ENCODE results near the gene F2RL1. TPM values are rescaled to one million over a fixed set of nuclear protein-coding genes. Genes with fewer than 3 reads are reported as not detected.
"Not testable (repeated sequence)": the region's sequence is repeated elsewhere in the genome, so short reads cannot be mapped to it uniquely, and the experiment has no call there.

The F2RL1 gene
- total RNA-seq, 1 donor = 50.9 TPM

DNA sequence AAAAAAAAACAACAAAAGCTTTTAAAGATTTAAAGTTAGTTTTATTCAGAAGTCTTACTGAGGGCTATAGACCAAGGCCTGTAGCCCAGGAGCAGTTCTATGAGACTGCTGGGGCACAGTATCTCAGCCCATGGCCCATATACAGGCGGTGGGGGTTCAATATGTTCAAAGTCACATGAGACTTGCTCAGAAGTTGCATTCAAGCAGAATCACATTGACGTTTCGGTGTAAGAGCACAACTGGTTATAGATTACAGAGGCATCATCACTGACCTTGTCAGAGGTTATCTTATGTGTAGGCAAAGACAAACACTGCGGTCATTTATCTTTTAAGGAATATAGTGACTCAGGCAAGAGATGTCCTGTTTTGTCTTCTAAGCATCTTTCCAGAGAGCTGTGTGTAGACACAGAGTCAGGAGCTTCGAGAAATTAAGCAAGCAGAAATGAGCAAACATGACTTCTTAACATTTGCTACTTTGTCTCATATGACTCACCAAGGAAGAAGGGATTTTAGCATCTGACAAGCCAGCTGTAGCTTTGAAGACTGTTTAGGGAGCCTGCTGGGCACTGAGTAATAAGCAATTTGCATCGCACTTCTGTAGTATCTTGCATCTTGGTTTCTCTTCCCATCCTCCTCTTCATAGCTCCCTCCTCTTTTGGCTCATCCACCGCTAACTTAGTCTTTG is 12.9 kb upstream of the F2RL1 start:
- no peak for DNase-seq (ENCODE audit: low read depth in 2 of 3, low spot score in 2 of 3)

DNA sequence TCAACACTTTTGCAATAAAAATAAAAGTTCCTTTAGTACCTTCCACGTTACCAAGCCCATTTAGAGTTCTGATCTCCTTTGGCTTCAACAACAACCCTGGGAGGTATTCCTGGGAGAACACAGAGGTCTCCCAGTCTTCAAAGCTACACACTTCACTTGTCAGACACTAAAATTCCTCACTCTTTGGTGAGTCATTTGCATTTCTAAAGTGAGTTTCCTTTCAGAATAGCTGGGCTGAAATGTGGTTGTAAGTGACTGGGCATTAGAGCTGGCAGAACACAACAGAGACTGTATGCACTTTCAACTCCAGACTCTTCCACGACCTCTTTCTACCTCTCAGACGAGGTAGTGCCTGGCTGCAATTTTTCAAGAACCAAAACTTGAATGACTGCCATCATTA is 11.5 kb upstream of the F2RL1 start:
- DNase-seq (ENCODE audit: low read depth in 2 of 3, low spot score in 2 of 3) = no peak

DNA sequence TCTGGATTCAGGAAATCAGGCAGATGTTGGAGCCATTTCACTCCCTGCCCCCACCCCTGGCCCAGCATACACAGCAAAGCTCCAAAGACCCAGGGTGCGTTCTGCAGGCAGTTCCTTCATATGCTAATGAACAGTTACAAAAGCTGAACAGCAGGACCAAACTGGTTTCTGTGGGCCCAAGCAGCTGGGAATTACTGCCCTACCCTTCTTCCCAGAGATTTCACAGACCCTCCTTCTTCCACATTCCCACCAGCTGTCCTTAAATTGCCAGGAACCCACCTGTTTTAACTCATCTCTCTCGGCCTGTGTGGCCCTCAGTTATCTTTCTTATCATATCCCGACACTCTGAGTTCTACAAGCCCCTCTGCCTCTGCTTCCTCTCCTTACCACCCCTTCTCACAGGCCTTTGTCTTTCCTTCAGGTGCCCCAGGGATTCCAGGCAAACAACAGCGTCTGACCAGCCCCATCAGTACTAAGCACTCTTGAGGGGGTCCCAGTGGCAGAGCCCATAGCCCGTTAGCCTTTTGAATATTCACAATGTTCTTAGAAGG is 10.6 kb upstream of the F2RL1 start:
- DNase-seq (ENCODE audit: low read depth in 2 of 3, low spot score in 2 of 3) = no peak

DNA sequence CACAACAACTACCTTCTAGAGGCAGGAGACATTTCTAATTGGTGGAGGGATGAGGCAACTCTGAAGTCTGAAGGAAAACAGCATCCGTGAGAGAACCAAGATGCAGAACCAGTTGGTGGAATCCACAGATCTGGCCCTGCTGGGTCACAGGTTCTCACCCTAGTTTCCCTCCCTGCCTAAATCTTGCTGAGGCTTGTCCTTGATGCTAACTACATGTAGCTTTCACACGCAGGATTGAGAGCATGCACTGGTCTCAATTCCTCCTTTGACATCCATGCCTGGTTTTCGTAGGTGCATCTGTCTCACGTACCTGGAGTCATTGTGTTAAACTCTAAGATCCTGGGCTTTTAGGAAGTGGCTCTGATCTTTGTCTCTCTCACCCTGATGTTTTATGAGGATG is 9.7 kb upstream of the F2RL1 start:
- DNase-seq (ENCODE audit: low read depth in 2 of 3, low spot score in 2 of 3) = no peak

DNA sequence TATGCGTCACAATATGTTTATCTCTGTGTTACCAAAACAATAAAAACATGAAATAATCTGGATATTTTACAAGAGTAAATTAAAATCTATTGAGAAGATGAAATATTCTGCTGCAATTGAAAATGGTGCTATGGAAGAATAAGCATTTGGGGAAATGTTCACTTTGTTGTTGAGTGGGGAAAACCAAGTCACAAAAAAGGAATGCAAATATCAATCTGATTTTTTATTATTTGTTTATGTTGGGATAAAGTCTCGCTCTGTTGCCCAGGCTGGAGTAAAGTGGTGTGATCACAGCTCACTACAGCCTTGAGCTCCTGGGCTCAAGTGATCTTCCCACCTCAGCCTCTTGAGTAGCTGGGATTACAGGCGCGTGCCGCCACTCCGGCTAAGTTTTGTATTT is 8.6 kb upstream of the F2RL1 start:
- no peak for DNase-seq (ENCODE audit: low read depth in 2 of 3, low spot score in 2 of 3)

DNA sequence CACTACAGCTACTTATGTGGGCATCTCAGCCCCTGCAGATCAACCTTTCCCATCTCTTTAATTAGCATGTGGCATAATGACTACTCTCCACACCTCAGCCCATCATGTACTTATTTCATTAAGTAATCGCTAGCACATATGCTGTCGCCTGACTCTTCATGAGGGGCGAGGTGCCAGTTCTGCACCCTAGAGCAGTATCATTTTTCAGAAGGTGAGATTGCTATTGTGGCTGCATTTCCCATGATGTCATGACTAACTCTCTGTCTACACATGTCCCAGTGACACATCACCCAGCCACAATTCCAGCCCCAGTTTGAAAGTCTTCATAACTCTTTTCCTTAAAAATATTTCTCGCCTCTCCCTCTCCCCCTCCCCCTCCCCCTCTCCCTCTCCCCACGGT is 7.6 kb upstream of the F2RL1 start:
- no peak for DNase-seq (ENCODE audit: low read depth in 2 of 3, low spot score in 2 of 3)

DNA sequence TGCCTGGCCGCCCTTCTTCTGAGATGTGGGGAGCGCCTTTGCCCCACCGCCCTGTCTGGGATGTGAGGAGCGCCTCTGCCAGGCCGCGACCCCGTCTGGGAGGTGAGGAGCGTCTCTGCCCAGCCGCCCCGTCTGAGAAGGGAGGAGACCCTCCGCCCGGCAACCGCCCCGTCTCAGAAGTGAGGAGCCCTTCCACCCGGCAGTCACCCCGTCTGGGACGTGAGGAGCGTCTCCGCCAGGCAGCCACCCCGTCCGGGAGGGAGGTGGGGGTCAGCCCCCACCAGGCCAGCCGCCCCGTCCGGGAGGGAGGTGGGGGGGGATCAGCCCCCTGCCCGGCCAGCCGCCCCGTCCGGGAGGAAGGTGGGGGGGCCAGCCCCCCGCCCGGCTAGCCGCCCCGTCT is 6.6 kb upstream of the F2RL1 start:
- DNase-seq (ENCODE audit: low read depth in 2 of 3, low spot score in 2 of 3) = not testable (repeated sequence)

DNA sequence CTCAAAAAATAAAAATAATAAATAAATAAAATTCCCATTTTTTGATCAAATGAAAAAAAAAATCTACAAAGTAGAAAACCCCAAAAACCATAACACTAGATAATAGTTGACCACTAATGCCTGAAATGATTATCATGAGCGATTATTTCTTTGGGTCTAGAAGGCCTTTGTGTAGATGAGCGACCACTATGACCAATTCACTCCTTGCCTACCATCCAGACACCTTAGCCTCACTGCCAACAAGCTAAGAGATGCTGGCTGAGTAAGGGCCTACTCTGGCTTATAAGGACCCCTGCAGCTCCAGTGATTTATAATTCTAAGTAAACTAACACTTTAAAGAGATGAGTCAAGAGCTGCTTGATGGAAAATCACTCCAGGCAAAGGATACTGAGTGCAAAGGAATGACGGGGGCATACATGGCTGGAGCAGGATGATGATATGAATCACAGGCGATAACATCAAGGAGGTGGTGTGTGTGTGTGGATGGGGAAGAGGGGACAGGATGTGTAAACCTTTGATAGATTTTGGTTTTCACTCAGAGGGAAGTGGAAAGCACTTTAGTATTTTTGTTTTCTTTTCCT is 4.8 kb upstream of the F2RL1 start:
- no peak for DNase-seq (ENCODE audit: low read depth in 2 of 3, low spot score in 2 of 3)

DNA sequence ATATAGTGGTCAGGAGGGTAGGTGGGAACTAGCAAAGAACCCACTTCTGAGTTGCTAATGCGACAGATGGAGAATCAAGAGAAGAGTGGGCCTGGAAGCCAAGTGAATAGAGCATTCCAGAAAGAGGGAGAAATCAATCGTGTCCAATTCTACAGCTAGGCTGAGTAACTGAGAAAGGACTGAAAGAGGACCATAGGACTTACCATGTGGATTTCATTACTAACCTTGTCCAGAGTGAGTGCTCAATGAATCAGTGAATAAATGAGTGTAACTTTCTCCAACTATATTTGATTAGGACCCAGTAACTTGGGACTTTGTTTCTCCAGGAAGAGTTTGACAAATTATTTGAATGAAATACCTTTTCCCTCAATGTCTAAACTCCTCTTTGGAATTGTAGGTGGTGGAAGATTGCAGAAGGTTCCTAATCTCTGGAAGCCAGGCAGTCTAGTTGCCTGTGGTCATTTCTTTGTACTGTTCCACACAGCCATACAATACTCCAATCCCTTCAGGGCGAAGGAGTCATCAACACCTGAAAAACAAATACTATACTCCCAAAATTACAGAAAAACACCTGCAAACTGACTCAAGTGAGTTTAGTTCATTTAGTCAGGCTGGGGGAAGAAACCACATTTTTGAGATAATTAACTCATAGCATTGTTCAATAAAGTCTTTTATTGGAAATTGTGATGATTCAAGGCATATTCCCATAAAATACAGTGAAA is 2.6 kb upstream of the F2RL1 start:
- no peak for DNase-seq (ENCODE audit: low read depth in 2 of 3, low spot score in 2 of 3)

DNA sequence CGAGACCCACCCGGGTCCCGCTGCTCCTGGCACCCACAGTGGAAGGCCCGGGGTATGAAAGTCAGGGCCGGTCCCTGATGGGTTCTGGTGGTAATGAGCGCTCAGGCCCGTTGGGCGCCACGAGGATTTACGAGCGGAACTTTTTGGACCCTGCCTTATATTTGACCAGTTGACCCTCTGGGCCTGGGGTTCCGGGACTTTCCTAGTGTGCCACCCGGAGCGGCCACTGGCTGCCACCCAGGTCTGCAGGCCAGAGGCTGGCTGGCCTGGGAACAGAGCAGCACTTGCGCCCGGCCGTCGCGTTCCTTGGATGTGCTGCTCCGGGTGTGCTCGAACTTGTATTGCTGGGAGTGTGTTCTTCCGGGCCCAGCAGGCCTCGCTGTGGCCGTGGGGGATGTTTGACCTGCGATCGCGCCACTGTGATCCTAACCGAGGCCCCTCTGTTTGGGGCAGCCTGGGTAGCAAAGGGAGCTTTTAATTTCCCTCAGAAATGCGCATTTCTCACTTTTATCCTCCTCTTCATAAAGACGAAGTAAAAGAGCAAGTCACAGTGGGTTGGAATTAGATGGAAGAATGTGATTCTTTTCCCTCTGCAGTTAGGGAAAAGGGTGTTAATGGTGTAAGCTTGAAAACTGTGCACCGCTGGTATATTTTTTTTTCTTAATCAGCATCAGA is 1.2 kb downstream of the F2RL1 start:
- DNase-seq (ENCODE audit: low read depth in 2 of 3, low spot score in 2 of 3) = no peak

DNA sequence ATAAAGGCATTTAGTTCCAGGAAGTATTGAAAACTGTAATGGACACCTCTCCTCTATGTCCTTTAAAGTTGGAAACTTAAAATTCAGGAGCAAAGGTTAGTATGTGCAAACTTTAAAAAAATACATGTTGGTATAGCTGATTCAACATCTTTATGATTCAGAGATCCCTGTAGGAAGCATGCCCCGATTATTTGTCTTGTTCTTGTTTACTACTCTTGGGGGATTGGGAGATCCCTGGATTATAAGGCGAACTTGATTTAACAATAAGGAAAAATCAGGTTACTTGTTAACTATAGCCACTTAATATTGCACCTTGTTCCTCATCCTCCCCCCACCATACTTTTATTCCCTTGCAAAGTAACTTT is 1.7 kb downstream of the F2RL1 start:
- DNase-seq (ENCODE audit: low read depth in 2 of 3, low spot score in 2 of 3) = no peak

DNA sequence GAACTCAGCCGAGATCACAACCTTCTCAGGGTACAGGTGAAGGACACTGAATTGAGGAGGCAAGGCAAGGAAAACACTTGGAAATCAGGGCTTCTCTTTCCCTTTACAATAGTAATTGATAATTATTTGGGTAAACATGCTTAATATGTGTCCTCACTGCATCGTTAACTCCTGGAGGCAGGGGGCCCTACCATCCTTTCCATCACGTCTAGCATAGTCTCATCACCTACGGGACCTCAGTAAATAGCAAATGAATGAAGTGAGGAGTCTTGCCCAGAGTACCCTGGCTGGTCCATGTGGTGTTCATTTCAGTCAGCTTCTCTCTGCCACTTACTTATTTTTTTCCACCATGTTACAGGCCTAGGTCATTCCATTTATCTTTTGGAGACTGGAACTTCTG is 2.3 kb downstream of the F2RL1 start:
- peak in 1 of 3 donors; percentile 36 for DNase-seq (ENCODE audit: low read depth in 2 of 3, low spot score in 2 of 3)

DNA sequence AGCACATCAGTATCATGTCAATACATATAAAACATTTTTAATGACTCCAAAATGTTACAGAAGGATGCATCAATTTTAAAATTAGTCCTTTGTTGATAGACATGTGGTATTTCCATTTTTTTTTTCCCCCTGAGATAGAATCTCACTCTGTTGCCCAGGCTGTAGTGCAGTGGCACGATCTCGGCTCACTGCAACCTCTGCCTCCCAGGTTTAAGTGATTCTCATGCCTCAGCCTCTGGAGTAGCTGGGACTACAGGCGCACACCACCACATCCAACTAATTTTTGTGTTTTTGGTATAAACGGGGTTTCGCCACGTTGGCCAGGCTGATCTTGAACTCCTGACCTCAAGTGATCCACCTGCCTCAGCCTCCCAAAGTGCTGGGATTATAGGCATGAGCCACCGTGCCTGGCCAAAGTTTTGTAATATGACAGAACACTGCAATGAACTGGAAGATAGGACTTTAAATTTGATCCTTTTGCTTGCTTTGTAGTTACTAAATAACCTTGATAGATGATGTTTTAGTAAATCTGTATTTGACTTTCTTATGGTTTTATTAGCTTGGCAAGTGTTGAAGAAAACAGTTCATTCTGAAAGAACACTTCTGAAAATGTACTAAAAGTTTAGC is 3.4 kb downstream of the F2RL1 start:
- not testable (repeated sequence) for DNase-seq (ENCODE audit: low read depth in 2 of 3, low spot score in 2 of 3)

DNA sequence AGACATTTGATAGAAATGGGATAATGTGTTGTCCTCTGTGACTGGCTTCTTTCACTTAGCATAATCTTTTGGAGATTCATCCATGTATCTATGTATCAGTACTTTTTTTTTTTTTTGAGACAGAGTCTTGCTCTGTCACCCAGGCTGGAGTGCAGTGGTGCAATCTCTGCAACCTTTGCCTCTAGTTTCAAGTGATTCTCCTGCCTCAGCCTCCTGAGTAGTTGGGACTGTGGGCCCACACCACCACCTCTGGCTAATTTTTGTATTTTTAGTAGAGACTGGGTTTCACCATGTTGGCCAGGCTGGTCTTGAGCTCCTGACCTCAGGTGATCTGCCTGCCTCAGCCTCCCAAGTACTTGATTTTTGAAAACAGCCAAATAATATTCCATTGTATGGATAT is 7.6 kb downstream of the F2RL1 start:
- not testable (repeated sequence) for DNase-seq (ENCODE audit: low read depth in 2 of 3, low spot score in 2 of 3)

DNA sequence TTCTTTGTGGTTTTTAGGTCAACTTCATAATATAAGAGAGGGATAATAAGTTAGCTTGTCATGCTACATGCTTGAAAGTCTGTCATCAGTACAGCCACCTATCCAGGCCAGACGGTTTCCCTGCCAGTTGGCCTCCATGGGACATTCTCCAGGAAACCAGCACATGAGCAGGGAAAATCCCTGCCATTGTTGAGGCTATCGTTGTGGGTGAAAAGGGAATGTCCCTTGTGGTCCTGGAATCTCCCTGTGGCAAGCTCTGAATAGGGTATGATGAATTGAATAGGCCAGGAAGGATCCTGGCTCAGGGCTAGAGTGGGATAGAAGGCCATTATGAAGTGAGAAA is 12.3 kb downstream of the F2RL1 start:
- DNase-seq (ENCODE audit: low read depth in 2 of 3, low spot score in 2 of 3) = no peak

DNA sequence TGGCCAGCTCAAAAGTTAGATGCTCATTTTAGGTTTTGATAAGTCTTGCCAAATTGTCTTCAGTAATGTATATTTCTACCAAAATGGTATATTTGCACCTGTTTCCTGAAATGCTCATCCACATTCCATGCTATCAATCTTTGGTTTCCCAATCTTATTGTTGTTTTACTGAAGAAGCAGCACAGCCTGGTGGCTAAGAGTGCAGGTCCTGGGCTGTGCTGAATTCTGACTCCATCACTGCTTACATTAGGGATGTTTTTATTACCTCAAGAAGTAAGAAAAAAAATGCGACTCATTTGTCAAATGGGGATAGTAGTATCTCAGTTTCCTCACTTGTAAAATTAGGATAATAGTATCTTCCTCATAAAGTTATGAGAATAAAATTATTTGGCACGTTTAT is 17.4 kb downstream of the F2RL1 start:
- DNase-seq (ENCODE audit: low read depth in 2 of 3, low spot score in 2 of 3) = no peak

DNA sequence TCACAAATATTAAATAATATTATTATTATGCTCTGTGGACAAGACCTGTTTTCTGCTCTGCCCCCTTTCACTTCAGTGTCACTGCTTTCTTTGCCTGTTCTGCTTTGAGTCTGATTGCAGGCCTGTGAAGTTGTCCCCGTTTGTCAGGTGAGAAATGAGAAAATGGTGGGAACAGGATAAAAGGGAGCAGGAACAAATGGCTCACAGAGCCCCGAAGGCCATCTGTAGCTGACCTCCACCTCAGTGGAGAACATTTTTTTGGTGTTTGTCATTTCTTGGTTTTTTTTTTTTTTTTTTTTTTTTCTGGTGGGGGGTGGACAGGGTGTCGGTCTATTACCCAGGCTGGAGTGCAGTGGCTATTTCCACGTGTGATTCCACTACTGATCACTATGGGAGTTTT is 17.8 kb downstream of the F2RL1 start:
- DNase-seq (ENCODE audit: low read depth in 2 of 3, low spot score in 2 of 3) = no peak

DNA sequence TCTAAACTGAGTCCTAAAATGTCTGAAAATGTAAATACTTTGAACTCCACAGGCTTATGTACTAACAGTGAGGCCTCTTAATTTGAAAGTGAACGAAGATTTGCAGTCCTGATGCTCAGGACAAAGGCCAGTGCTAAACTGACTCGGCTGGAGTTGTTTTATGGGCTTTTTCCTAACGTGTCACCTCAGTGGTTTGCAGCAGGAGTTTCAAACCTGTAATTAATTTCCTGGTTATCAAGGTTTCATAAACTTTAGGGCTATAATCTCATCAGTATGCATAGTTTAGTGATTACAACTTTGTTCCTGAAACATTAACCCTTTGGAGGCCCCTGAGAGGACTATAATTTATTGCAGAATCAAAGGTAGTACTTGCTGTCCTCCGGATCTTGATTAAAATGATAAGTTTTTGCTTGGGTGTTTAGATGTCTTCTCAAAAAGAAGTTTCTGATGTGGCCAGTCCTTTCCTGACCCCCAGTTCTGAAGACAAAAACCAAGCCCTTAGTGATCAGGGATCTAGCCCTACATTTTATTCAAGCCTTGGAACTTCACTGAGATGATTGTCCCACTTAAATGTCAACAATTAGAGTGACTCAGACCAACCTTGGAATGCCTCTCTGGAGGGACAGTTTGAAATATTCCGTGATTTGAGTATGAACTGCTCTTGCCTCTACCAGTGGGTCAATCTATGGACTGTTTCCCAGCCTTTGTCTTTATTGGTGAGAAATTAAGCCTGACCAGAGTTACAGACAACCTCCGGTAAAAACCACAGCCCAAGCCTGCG is 19.8 kb downstream of the F2RL1 start:
- DNase-seq (ENCODE audit: low read depth in 2 of 3, low spot score in 2 of 3) = no peak

DNA sequence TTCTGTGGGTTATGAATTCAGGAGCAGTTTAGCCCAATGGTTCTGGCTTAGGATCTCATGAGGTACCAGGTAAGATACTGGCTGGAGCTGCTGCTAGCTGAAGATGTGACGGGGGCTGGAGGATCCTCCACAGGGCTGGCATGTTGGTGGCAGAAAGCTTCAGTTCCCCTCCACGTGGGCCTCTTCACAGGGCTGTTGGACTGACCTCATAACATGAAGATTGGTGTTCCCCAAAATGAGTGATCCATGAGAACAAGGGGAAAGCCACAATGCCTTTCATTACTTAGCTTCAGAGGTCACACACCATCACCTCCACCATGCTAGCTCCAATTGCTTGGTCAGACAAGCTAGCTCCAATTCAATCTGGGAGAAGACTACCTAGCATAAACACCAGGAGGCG is 22.5 kb downstream of the F2RL1 start:
- no peak for DNase-seq (ENCODE audit: low read depth in 2 of 3, low spot score in 2 of 3)

DNA sequence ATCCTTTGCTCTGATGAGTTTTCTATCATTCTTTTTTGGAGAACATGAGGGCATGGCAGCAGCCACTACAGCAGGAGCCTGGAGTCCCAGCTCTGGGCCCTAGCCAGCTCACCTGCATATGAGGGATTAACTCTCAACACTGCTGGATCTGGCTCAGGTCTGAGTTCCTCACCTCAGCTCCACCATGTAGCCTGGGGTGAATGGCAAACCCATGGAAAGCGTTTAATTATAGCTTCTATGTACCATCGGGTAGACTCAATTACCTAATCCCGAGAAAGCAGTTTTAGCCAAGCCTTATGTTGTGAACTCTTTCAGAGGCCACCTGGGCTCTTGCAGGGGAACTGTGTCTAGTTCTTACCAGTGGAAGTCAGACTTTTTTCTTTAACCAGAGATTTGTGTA is 27.1 kb downstream of the F2RL1 start:
- DNase-seq (ENCODE audit: low read depth in 2 of 3, low spot score in 2 of 3) = no peak

Measured in hematopoietic multipotent progenitor cell (in vitro differentiated cells).